GOT3 (cell line): ENCODE measurements around the gene MAP7D2.
A peak's percentile ranks its signal among the peaks of the same experiment; 100 is the strongest.

Experiments used
- DNase-seq: peaks from one replicate; lab custom pipeline; 2025; ENCODE audit warnings: mixed read lengths; lab: John Stamatoyannopoulos, UW

Gene MAP7D2

GRCh38 chrX:20038966-20039365 lies 77.7 kb downstream of the MAP7D2 start:
- no peak for DNase-seq

- no peak for DNase-seq
These were observed 79.5 kb downstream of the MAP7D2 start for GRCh38 chrX:20037186-20037585.

- DNase-seq = no peak
These were observed 84.5 kb downstream of the MAP7D2 start for GRCh38 chrX:20032201-20032600.

- no peak for DNase-seq
These were observed 87.0 kb downstream of the MAP7D2 start for GRCh38 chrX:20029728-20030127.

GRCh38 chrX:20028588-20028987 lies 88.1 kb downstream of the MAP7D2 start:
- DNase-seq = no peak

GRCh38 chrX:20026278-20026677 lies 90.4 kb downstream of the MAP7D2 start:
- DNase-seq = no peak

GRCh38 chrX:20019672-20020365 lies 96.9 kb downstream of the MAP7D2 start:
- DNase-seq = no peak

GRCh38 chrX:20016616-20016945 lies 100.1 kb downstream of the MAP7D2 start:
- DNase-seq = no peak

- DNase-seq = no peak
These were observed 100.6 kb downstream of the MAP7D2 start for GRCh38 chrX:20015945-20016615.

GRCh38 chrX:20015422-20015821 lies 101.3 kb downstream of the MAP7D2 start:
- DNase-seq = no peak

GRCh38 chrX:20011608-20012007 lies 105.1 kb downstream of the MAP7D2 start:
- DNase-seq = no peak

- DNase-seq = no peak
These were observed 108.6 kb downstream of the MAP7D2 start for GRCh38 chrX:20007962-20008622.

GRCh38 chrX:20005883-20006282 lies 110.8 kb downstream of the MAP7D2 start:
- no peak for DNase-seq

GRCh38 chrX:20001588-20001987 lies 115.1 kb downstream of the MAP7D2 start:
- no peak for DNase-seq

GRCh38 chrX:19991350-19991718 lies 125.4 kb downstream of the MAP7D2 start:
- no peak for DNase-seq

GRCh38 chrX:19990556-19991349 lies 126.0 kb downstream of the MAP7D2 start, which contains the start of gene BCLAF3:
TSS of gene BCLAF3 (minus strand) at chrX:19991061. CDS start at chrX:19970264, 20,797 bp downstream.
- peak; percentile 86 for DNase-seq

- DNase-seq = no peak
These were observed 126.6 kb downstream of the MAP7D2 start for GRCh38 chrX:19990151-19990555.

GRCh38 chrX:19987856-19988255 lies 128.9 kb downstream of the MAP7D2 start:
- no peak for DNase-seq

- no peak for DNase-seq
These were observed 130.2 kb downstream of the MAP7D2 start for GRCh38 chrX:19986531-19986930.

GRCh38 chrX:19981947-19982346 lies 134.8 kb downstream of the MAP7D2 start:
- DNase-seq = no peak

GRCh38 chrX:19975845-19976244 lies 140.9 kb downstream of the MAP7D2 start:
- DNase-seq = no peak

- DNase-seq = no peak
These were observed 143.7 kb downstream of the MAP7D2 start for GRCh38 chrX:19972984-19973383.
